ENCODE data around the gene DIS3L2.
"Not testable (repeated sequence)": the region's sequence is repeated elsewhere in the genome, so short reads cannot be mapped to it uniquely, and the experiment has no call there.

The DIS3L2 gene

DNA sequence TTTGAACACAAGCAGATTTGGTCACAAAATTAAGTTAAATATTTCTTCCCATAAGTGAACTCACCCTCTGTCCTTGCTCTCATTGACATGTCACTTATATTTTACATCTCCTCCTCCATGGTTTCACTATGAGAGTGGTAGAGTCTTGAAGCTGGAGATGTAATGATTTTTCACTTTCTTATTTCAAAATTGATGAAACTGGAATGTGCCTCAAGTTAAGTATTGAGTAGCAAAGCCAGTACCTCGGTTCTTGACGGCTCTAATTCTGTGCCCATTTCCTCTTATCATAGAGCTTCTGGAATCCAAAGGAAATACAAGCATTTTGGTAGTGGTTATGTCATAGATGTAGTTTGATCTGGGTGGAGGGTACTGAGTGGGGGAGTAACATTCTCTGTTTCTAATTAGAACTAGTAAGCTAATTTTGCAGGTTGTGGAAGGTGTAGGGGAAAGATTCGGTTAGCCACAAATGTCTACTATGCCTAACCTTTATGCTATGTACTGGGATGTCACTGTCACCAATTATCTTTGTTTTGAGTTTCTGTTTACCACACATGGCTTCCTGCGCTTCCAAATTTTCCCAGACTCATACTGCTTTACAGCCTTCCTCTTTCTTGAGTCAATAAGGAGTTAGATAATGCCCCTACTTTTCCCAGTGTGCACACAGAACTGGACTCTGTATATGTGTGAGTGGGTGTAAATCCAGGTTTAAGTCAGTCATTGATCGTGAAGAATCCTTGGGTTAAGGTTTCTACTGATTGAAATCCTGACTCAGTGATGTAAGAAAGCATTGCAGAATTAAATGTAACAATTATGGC, 96.8 kb downstream of the DIS3L2 start:
- no peak for DNase-seq (ENCODE audit: low read depth)

DNA sequence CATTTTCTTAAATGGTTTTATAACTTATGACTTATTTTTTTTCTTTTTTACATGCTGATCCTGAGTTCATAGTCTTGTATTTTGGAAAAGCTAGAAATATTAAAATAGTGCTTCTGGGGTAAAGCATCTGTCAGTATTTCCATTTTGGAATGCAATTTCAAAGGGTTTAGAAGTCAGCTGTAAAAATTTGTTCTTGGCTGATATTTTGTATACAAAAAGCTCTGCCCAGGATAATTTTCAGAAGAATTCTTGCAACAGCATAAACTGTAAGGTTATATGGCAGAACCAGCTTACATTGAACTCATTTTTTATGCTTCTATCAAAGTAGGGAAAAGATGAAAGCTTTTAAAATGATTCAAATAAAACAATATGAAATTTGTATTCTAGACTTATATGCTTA, 97.4 kb downstream of the DIS3L2 start:
- no peak for DNase-seq (ENCODE audit: low read depth)

DNA sequence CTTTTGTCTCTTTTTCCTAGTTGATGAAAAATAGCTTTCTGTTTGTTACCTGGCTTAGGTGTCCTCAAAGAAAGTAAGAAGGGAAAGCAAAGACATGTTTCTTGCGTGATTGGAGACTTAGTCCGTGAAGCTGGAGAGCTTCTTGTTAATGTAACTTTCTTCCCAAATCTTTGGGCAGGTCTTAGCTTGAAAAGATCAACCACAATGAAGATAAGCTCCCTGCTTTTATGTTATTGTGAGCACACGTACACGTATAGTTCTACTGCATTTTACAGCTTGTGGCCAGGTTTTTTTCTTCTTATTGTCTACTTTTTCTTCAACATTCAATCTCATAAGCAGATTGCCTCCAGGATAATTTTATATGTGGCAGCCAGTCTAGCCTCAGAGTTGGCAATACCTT, 99.8 kb downstream of the DIS3L2 start:
- no peak for DNase-seq (ENCODE audit: low read depth)

DNA sequence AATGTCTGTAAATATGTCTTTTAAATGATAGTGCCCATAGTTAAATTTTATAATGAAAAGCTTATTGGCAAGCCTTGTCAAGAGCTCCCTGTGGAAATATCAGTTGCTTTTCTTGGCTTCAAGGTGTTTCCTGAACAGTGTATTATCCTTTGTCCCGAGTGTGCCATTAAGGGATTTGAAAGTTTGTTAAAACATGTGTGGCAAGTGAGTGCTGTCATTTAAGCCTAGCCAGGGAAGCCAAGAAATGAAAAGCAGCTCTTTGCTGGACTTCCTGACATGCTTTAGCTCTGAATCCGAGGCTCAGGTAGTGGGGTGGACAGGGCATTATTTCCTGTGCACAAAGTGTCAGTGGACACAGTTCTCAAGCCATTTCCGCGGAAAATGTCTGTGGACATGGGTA, 111.5 kb downstream of the DIS3L2 start:
- DNase-seq (ENCODE audit: low read depth) = no peak

DNA sequence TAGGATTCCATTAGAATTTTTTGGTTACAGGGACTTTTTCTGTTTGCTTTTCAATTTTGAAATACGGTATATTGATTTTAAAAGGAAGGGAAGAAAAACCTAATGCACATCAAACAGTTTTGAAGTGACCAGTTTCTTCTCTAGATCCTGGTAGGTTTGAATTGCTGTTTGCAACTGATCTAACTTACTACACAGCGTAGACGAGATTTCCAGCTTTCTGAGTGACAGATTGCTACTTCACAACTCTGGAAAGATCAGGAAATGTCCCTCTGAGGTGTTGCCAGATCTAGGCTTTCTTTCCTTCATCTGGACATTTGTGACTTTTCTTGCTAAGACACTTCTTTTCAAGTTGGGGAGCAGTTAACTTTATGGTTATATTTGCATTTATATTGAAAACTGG, 112.2 kb downstream of the DIS3L2 start:
- no peak for DNase-seq (ENCODE audit: low read depth)

DNA sequence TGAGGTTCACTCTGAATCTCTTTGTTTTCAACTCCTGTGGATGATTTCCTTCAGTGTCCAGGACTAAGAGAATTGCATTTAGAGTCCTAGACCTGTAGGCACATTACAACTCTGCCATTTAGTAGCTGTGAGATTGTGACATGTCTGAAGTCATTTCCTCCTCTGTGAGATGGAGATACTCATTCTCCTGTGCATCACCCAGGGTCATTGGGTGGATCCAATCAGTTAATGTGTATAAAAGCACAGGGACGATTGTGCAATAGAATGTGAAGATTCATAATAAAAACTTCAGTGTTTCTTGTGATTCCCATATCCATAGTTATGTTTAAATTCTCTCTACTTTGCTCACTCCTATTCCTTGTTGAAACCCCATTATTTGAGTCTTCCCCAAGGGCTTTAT, 113.6 kb downstream of the DIS3L2 start:
- no peak for DNase-seq (ENCODE audit: low read depth)

DNA sequence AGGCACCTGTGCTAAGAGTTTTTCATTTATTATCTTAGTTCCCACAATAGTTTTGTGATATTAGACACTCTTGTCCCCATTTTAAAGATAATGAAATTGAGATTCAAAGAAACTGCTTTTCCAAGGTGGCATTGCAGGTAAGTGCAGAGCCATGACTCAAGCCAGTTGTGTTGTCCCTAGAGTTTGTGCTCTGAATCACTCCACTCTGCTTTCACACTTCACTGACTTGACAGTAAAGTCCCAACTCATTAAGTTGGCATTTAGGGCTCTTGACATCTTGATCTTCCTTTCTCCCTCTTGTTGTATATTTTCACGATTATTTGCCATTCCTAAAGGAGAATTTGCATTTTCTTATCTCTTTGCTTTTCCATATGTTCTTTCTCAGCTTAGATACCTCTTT, 114.3 kb downstream of the DIS3L2 start:
- DNase-seq (ENCODE audit: low read depth) = no peak

DNA sequence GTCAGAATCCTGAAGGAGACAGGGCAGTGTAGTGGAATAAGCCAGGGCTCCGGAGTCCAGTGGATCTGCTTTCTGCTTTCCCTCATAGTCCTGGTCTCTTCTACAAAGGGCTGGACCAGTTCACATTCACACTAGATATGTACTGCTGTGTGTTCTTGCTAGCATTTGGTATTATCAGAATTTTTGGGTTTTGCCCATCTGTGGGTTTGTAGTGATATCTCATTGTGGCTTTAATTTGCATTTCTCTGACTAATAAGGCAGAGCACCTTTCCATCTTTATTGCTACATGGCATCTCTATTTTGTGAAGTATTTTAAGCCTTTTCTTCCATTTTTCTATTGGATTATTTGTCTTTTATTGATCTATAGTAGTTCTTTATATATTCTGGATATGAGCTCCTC, 114.8 kb downstream of the DIS3L2 start:
- no peak for DNase-seq (ENCODE audit: low read depth)

DNA sequence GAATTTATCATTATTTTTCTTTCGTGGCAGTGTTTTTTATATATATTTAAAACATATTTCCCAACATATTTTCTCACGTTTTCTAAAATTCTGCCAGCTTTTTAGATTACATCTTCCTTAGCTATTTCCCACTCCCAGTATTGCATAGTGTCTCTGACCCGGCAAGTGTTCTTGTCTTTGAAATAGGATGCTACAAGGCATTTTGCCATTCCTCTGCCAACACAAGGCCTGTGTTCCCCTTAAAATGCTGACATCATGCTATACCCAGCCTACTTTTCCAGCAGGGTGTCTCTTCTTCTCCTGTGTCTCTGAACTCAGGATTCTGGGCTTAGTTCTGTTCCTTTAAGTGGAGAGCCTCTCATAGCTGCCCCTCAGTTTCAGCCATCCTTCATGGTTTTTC, 115.2 kb downstream of the DIS3L2 start:
- DNase-seq (ENCODE audit: low read depth) = no peak

DNA sequence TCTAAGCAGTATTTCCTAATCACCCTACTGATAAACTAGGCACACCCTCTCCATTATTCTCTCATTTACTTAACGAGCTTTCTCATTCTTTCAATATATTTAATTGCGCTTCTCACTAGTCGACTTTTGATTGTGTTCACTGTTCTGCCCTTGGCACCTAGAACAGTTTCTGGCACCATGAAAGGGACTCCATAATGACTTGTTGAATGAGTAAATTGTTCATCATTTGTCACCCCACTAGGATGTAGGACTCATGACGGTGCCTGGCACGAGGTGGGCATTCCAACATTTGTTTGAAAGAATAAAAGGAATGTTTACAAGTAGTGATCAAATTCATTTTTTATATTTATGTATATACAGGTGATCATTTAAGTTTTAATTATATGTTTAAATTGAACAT, 123.7 kb downstream of the DIS3L2 start:
- DNase-seq (ENCODE audit: low read depth) = no peak

DNA sequence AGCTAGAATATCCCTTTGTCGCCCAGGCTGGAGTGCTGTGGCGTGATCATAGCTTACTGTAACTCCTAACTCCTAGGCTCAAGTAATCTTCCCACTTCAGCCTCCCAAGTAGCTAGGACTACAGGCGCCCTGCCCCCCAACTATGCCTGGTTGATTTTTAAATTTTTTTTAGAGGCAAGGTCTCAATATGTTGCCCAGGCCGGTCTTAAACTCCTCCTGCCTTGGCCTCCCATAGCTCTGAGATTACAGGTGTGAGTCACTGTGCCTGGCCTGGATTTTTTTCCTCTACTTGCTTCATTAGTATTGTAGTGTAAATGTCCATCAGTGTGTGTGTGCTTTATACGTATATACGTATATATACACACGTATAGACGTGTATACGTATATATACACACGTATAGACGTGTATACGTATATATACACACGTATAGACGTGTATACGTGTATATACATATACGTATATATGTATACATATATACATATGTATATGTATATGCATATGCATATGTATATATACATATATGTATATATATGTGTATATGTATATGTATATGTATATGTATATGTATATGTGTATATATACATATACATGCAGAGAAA, 124.4 kb downstream of the DIS3L2 start:
- no peak for DNase-seq (ENCODE audit: low read depth)

DNA sequence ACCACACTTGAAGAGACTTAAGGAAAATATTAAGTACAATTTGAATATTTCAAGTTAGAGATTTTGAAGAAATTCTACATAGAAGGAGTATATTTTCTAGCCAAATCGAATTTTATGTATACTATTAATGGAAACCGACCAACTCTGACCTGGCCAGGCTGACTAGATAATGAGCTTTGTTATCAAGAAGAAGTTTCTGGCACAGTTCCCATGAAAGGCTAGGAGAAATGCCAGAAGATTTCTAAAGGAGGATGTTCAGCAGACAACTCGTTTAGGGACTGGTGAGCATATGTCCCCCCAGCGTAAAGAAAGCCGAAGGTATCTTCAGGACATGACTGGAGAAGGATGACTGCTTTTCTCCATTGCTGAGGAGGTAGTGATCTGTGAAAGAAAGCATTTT, 127.3 kb downstream of the DIS3L2 start:
- DNase-seq (ENCODE audit: low read depth) = no peak

DNA sequence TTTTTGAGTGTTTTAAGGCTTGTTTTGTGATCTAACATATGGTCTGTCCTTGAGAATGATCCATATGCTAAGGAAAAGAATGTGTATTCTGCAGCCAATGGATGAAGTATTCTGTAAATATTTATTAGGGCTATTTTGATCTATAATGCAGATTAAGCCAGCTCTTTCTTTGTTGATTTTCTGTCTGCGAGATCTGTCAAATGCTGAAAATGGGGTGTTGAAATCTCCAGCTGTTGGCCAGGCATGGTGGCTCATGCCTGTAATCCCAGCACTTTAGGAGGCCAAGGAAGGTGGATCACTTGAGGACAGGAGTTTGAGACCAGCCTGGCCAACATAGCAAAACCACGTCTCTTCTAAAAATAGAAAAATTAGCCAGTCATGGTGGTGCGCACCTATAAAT, 132.7 kb downstream of the DIS3L2 start:
- DNase-seq (ENCODE audit: low read depth) = no peak

DNA sequence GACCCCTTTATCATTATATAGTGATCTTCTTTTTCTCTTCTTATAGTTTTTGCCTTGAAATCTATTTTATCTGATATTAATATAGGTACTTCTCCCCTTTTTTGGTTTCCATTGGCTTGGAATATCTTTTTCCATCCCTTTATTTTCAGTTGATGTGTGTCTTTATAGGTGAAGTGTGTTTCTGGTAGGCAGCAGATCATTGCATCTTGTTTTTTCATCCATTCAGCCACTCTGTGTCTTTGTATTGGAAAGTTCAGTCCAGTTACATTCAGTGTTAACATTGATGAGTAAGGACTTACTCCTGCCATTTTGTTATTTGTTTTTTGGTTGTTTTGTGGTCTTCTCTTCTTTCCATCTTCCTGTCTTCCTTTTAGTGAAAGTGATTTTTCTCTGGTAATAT, 133.4 kb downstream of the DIS3L2 start:
- DNase-seq (ENCODE audit: low read depth) = no peak

DNA sequence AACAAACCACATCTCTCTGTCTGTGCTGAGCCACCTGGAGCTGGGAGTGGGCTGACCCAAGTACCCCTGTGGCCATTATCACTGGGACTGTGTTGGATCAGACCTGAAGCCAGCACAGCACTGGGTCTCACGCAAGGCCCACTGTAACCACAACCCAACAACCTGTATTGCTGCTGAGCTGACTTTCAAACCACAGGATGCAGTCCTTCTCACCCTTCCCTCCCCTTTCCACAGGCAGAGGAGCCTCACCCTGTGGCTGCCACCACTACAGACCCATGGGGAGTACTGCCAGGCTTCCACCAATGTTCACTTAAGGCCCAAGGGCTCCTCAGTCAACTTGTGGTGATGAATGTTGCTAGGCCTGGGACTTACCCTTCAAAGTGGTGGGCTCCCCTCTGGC, 135.7 kb downstream of the DIS3L2 start:
- no peak for DNase-seq (ENCODE audit: low read depth)

DNA sequence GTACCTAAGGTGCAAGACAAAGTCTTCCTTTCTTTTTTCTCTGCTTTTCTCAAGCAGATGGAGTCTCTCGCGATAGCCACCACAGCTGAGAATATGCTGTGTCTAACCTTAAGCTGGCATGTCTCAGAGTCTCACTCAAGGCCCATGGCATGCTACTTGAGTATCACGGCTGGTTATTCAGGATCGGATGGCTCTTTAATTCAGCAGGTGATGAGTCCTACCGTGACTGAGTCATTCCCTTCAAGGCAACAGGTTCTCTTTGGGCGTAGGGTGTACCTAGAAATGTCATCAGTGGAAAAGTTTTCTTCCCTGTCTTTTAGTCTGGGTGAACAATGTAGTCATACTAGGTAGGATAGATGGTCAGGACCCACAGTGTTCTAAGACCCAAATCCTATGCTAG, 136.2 kb downstream of the DIS3L2 start:
- DNase-seq (ENCODE audit: low read depth) = no peak

DNA sequence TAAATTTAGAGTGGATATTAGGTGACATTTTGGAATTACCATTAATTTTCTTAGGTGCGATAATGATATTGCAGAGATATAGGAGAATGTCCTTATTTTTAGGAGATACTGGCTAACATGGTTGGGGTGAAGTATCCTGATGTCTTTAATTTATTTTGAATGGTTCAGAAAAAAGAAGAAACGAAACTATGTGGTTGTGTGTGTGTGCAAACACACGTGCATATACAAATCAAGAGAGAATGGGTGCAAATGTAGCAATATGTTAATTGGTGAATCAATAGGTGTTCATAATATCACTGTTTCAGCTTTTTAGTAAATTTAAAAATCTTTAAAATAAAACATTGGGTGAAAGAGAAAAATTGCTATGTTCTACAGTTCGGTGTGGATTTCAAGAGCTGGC, 140.9 kb downstream of the DIS3L2 start:
- DNase-seq (ENCODE audit: low read depth) = no peak

DNA sequence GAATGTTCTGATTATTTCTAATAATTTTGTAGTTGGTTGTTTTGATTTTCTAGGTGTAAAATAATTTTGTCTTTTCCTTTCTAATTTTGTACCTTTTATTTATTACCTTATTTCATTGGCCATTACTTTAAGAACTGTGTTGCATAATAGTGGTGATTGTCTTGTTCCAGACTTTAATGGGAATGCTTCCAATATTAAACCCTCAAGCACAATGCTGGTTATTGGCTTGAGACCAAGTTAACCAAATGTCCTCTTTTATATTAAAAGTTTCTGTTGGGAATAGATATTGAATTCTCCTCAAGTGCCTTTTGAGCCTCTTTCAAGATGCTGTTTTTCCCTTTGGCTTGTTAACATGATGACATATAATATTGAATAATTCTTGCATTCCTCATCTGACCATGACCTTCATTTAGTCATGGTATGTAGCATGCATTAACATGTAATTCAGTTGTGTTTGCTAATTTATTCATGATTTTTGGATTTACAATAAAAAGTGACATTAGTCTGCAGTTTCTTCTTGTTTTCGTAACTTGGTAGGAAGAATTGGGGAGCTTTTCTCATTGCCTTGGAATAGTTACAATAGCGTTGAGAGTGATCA, 141.7 kb downstream of the DIS3L2 start:
- no peak for DNase-seq (ENCODE audit: low read depth)

DNA sequence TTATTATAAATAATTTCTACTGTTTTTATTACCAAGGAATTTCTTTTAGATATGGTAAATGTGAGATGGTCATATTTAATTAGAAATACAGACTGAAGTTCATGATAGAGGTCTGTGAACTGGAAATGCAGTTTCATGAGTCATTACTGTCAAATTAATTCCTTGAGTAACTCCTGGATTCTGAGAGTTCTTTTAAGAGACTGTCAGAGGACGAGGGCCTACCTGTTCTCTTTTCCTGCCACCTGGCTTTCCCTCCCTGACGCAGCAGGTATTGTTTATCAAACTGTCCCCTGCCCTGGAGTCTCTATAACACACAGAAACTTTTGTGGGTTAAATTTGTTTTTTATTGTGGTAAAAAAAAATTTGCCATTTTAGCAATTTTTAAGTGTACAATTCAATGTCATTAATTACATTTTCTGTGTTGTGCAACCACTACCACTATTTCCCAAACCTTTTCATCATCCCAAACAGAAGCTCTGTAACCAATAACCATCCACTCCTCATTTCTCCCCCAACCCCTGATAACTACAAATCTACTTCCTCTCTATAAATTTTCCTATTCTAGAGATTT, 142.6 kb downstream of the DIS3L2 start:
- no peak for DNase-seq (ENCODE audit: low read depth)

DNA sequence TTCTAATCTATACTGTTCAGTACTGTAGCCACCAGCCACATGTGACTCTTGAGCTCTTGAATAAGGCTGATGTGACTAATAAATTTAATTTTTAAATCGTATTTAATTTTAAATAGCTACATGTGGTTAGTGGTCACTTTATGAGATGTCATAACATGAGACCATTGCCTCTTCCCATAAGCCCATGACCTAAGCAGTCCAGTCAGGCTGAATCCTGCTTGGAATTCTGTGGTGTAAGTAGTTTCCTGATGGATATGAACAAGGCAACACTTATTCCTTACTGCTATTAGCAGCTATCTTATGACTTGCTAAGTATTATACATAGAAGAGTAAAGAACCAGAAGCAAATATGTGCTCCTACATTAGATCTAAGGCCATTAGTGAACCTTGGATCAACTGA, 150.0 kb downstream of the DIS3L2 start:
- DNase-seq (ENCODE audit: low read depth) = no peak

DNA sequence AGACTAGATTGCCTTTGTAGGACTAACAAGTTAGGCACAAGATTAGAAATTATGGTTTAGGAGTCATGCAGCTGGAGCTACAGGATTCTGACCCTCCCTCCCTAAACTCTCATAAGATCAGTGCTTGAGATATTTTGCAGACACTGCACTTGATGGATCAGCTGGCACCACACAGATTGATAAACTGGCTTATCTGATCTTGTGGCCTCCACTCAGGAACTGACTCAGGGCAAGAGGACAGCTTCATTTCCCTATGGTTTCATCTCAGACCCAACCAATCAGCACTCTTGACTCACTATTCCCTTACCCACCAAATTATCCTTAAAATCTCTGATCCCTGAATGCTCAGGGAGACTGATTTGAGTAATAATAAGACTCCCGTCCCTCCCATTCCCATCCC, 152.3 kb downstream of the DIS3L2 start:
- DNase-seq (ENCODE audit: low read depth) = no peak

DNA sequence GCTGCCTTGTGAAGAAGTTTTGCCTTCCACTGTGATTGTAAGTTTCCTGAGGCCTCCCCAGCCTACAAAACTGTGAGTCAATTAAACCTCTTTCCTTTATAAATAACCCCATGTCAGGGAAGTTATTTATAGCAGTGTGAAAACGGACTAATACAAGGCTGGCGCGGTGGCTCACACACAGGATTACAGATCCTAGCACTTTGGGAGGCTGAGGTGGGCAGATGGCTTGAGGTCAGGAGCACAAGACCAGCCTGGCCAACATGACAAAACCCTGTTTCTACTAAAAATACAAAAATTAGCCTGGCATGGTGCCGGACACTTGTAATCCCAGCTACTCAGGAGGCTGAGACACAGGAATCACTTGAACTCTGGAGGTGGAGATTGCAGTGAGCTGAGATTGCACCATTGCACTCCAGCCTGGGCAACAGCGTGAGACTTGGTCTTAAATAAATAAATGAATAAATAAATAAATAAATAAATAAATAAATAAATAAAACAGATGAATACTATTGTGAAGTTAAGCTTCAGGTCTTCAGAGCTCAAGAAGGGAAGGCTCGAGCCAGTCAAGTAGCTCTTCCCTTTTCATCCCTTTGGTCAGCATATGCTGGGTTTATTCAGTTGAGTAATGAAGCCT, 154.3 kb downstream of the DIS3L2 start:
- DNase-seq (ENCODE audit: low read depth) = not testable (repeated sequence)

DNA sequence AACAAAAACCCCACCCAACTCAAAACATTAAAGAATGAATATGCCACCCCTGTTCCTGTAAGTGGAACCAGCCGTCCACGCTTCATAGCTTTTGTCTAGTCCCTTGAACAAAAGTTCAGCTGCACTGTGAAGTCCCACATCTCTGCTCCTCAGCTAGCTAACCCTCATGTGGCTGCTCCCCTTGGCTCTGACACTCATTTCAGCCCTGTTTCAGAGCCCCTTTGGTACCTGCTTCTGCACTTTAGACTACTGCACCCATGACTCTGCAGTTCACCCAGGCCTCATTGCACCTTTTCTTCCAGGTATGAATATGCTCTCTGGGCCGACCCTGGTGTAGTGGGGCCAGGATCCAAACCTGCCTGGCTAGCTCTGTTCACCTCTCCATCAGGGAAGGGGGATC, 155.3 kb downstream of the DIS3L2 start:
- no peak for DNase-seq (ENCODE audit: low read depth)
